HG03280 (cell line): ENCODE data around the gene ATP9B.
"Not testable (repeated sequence)": the region's sequence is repeated elsewhere in the genome, so short reads cannot be mapped to it uniquely, and the experiment has no call there.

ENCODE experiments used
- ATAC-seq: cut with Tn5 transposase; IDR thresholded peaks from one replicate; pipeline ENCODE4 v1.9.1; 2021; ENCODE audit warnings: mild to moderate bottlenecking, moderate library complexity; ENCODE audit not compliant: unreplicated experiment

The ATP9B gene

GRCh38 chr18:79275461-79275860, 206.3 kb downstream of the ATP9B start:
- ATAC-seq = peak; percentile 50

- ATAC-seq = peak; percentile 72
These were observed 206.8 kb downstream of the ATP9B start for GRCh38 chr18:79275992-79276391.

GRCh38 chr18:79278896-79279295, 209.7 kb downstream of the ATP9B start:
- no peak for ATAC-seq

- ATAC-seq = no peak
These were observed 214.1 kb downstream of the ATP9B start for GRCh38 chr18:79283131-79283810.

- ATAC-seq = no peak
These were observed 214.7 kb downstream of the ATP9B start for GRCh38 chr18:79283929-79284328.

- not testable (repeated sequence) for ATAC-seq
These were observed 216.0 kb downstream of the ATP9B start for GRCh38 chr18:79285191-79285590.

GRCh38 chr18:79290409-79290808, 221.2 kb downstream of the ATP9B start:
- not testable (repeated sequence) for ATAC-seq

GRCh38 chr18:79290876-79291275, 221.7 kb downstream of the ATP9B start:
- no peak for ATAC-seq

GRCh38 chr18:79294235-79294634, 225.0 kb downstream of the ATP9B start:
- no peak for ATAC-seq

GRCh38 chr18:79299272-79299671, 230.1 kb downstream of the ATP9B start:
- ATAC-seq = no peak

- ATAC-seq = no peak
These were observed 230.5 kb downstream of the ATP9B start for GRCh38 chr18:79299711-79300110.

- no peak for ATAC-seq
These were observed 231.2 kb downstream of the ATP9B start for GRCh38 chr18:79300413-79300812.

- ATAC-seq = no peak
These were observed 232.9 kb downstream of the ATP9B start for GRCh38 chr18:79302120-79302519.

- no peak for ATAC-seq
These were observed 236.7 kb downstream of the ATP9B start for GRCh38 chr18:79305911-79306310.

- no peak for ATAC-seq
These were observed 240.6 kb downstream of the ATP9B start for GRCh38 chr18:79309614-79310358.

GRCh38 chr18:79314838-79315388, 245.7 kb downstream of the ATP9B start:
- no peak for ATAC-seq

GRCh38 chr18:79315596-79315995, 246.4 kb downstream of the ATP9B start:
- no peak for ATAC-seq

GRCh38 chr18:79317703-79318102, 248.5 kb downstream of the ATP9B start:
- ATAC-seq = no peak

- no peak for ATAC-seq
These were observed 249.0 kb downstream of the ATP9B start for GRCh38 chr18:79318142-79318673.

- no peak for ATAC-seq
These were observed 251.1 kb downstream of the ATP9B start for GRCh38 chr18:79320216-79320850.

- no peak for ATAC-seq
These were observed 252.6 kb downstream of the ATP9B start for GRCh38 chr18:79321625-79322405.
